CD4-positive, alpha-beta T cell (primary cell): ENCODE data around the gene HIGD2A. TPM values are rescaled to one million over a fixed set of nuclear protein-coding genes. Genes with fewer than 3 reads are reported as not detected.
A peak's percentile ranks its signal among the peaks of the same experiment; 100 is the strongest.

Experiments used
- ATAC-seq: fragments of 200-7000 bp; cut with Tn5 transposase; one replicate; pipeline ENCODE4 v1.10.0; 2022; ENCODE audit warnings: mild to moderate bottlenecking; ENCODE audit not compliant: poor library complexity
- CTCF ChIA-PET: fragments of 350-600 bp; sonication (Branson Sonifier 250); formaldehyde crosslinking; loops from one replicate; lab custom pipeline; 2021; ENCODE audit warnings: antibody characterized with exemption, inconsistent platforms; lab: Charles Lee
- POLR2A ChIA-PET: fragments of 350-600 bp; sonication (Branson Sonifier 250); formaldehyde crosslinking; loops from one replicate; lab custom pipeline; 2021; ENCODE audit warnings: antibody characterized with exemption, inconsistent platforms; lab: Charles Lee
- DNase-seq, 14 experiments: peaks; one replicate each; pipeline ENCODE4 v3.0.0-alpha.2; 2013 to 2020; ENCODE audit warnings: mixed read lengths in 2 of 14
- H3K27ac ChIP-seq, 2 donors: one replicate each; pipeline versions ENCODE4 v1.5.1 to v1.7.0; 2013; ENCODE audit warnings: low read length in 2 of 2, low read depth in 1 of 2, mild to moderate bottlenecking in 1 of 2
- H3K27me3 ChIP-seq, 2 experiments: 1 replicate in 1 of 2; 2 replicates in 1 of 2; pipeline versions ENCODE4 v1.6.1 to v1.7.0; 2013; ENCODE audit warnings: low read length in 2 of 2, control low read depth in 1 of 2, mild to moderate bottlenecking in 1 of 2, moderate library complexity in 1 of 2; ENCODE audit not compliant: insufficient read depth in 2 of 2, control insufficient read depth in 1 of 2
- H3K36me3 ChIP-seq: one replicate; pipeline ENCODE4 v1.6.1; 2013; ENCODE audit warnings: low read length, control low read depth; ENCODE audit not compliant: insufficient read depth
- H3K4me1 ChIP-seq: one replicate; pipeline ENCODE4 v1.6.1; 2013; ENCODE audit warnings: low read length, control low read depth; ENCODE audit not compliant: insufficient read depth
- H3K4me3 ChIP-seq: one replicate; pipeline ENCODE4 v1.5.1; 2013; ENCODE audit warnings: mild to moderate bottlenecking, low read length, moderate library complexity
- H3K9me3 ChIP-seq, 2 experiments: 1 replicate in 1 of 2; 2 replicates in 1 of 2; pipeline versions ENCODE4 v1.6.1 to v1.7.0; 2013; ENCODE audit warnings: low read length in 2 of 2, mild to moderate bottlenecking in 2 of 2, control low read depth in 1 of 2, moderate library complexity in 1 of 2; ENCODE audit not compliant: control insufficient read depth in 1 of 2, insufficient read depth in 1 of 2
- H3K27ac Mint-ChIP-seq: one replicate; pipeline ENCODE4 v1.8.0; 2020; ENCODE audit warnings: mixed read lengths
- H3K27me3 Mint-ChIP-seq: one replicate; pipeline ENCODE4 v1.8.0; 2021; ENCODE audit warnings: mixed read lengths
- H3K36me3 Mint-ChIP-seq: one replicate; pipeline ENCODE4 v1.8.0; 2021; ENCODE audit warnings: low read depth, mixed read lengths
- H3K4me1 Mint-ChIP-seq: one replicate; pipeline ENCODE4 v1.8.0; 2021; ENCODE audit warnings: low read depth, mixed read lengths
- H3K4me3 Mint-ChIP-seq: one replicate; pipeline ENCODE4 v1.8.0; 2020; ENCODE audit warnings: mild to moderate bottlenecking, mixed read lengths
- H3K9me3 Mint-ChIP-seq: one replicate; pipeline ENCODE4 v1.8.0; 2020; ENCODE audit warnings: mixed read lengths
- CTCF ChIP-seq: fragments of 200-600 bp; IDR thresholded peaks from one replicate; pipeline ENCODE4 v1.8.0; 2022; ENCODE audit warnings: antibody characterized with exemption, mild to moderate bottlenecking
- intact Hi-C, 2 experiments: fragments of 100-400 bp; cut with DNase I in 1 of 2; cut with micrococcal nuclease in 1 of 2; formaldehyde crosslinking; loops; one replicate each; pipeline versions ENCODE4 v1.15.1 to v1.9.0; 2023 to 2025; cut with DNase I, micrococcal nuclease
- total RNA-seq, 174 experiments: library from RNA in 2 of 174; stranded (reverse) in 2 of 174; gene quantifications; one replicate each; pipeline ENCODE4 v1.2.3 and lab custom pipeline; 2021 to 2026

Gene HIGD2A
- total RNA-seq, 2 experiments from 2014 or later = 98.2 to 104 TPM

- TF ChIP-seq CTCF = no peak
- Mint-ChIP-seq H3K4me1 (peaks cover 48% of the 10 kb centered on the region), H3K27me3 (no peaks in the 10 kb centered on the region), H3K36me3 (peaks cover 40% of the 10 kb centered on the region), H3K4me3 (peak within 1 kb of the TSS; percentile 96), H3K27ac (peak within 1 kb of the TSS; percentile 87), H3K9me3 (no peaks in the 10 kb centered on the region)
- Histone ChIP-seq H3K27me3 (no peaks in the 10 kb centered on the region), H3K27ac (peak within 1 kb of the TSS; percentile 69 to 79), H3K4me1 (peaks cover 41% of the 10 kb centered on the region), H3K36me3 (peaks cover 20% of the 10 kb centered on the region), H3K4me3 (peak within 1 kb of the TSS; percentile 98), H3K9me3 (no peaks in the 10 kb centered on the region)
- peak; percentile 89 to 98 (median 94) for DNase-seq
- intact Hi-C loops = loop anchor here (1.0 to 2.0 kb wide), 3 partner anchors 27 to 87 kb away; partner anchors contain the start of genes HIGD2A (in 2 of the 2), NOP16 (in 2 of the 2), CLTB (in 1 of the 2) and FAF2 (in 1 of the 2)
- CTCF ChIA-PET = interaction anchor here (0.8 to 2.8 kb wide), 3 partner anchors 25 to 87 kb away, joined by 3 to 7 read pairs (median 5); partner anchors contain the start of genes CLTB and FAF2
- POLR2A ChIA-PET = interaction anchor here (0.7 to 3.9 kb wide), 22 partner anchors 9 to 1843 kb away, joined by 3 to 77 read pairs (median 5); partner anchors contain the start of genes CLTB, FAF2, HIGD2A and HNRNPAB
- peak; percentile 92 for ATAC-seq
These were observed 26.9 kb upstream of the HIGD2A start, which contains the start of gene KIAA1191 for GRCh38 chr5:176361437-176362232. Gene KIAA1191, minus strand, starts transcription at chr5:176361764. Its CDS starts 2,256 bp downstream, at chr5:176359508.

- Histone ChIP-seq H3K4me1 (peaks cover 41% of the 10 kb centered on the region), H3K27me3 (no peaks in the 10 kb centered on the region), H3K4me3 (peak overlapping the region; percentile 98), H3K9me3 (no peaks in the 10 kb centered on the region), H3K36me3 (peaks cover 16% of the 10 kb centered on the region), H3K27ac (peak overlapping the region; percentile 65 to 69)
- TF ChIP-seq CTCF = no peak
- H3K27ac Mint-ChIP-seq = peak overlapping the region; percentile 87
- H3K27me3 Mint-ChIP-seq = no peaks in the 10 kb centered on the region
- ChIA-PET POLR2A (interaction anchor here (0.7 to 3.9 kb wide), 19 partner anchors 8 to 1842 kb away, joined by 3 to 77 read pairs (median 5); partner anchors contain the start of genes CLTB, FAF2, HIGD2A and HNRNPAB), CTCF (interaction anchor here (0.8 to 2.8 kb wide), 3 partner anchors 24 to 86 kb away, joined by 3 to 7 read pairs (median 5); partner anchors contain the start of genes CLTB and FAF2)
- DNase-seq (no peak), ATAC-seq (no peak)
- H3K4me3 Mint-ChIP-seq = peak overlapping the region; percentile 96
- intact Hi-C loops = loop anchor here in 1 of 2 experiments (2.0 kb wide), 1 partner anchor 87 kb away; the partner anchor contains the start of gene FAF2
- peaks cover 48% of the 10 kb centered on the region for H3K4me1 Mint-ChIP-seq
- peaks cover 37% of the 10 kb centered on the region for H3K36me3 Mint-ChIP-seq
- no peaks in the 10 kb centered on the region for H3K9me3 Mint-ChIP-seq
These were observed 26.4 kb upstream of the HIGD2A start for GRCh38 chr5:176362233-176362490.

- no peaks in the 10 kb centered on the region for H3K9me3 Mint-ChIP-seq
- DNase-seq (no peak), ATAC-seq (no peak)
- ChIA-PET POLR2A (interaction anchor here (1.0 kb wide), 1 partner anchor 24 kb away, joined by 5 read pairs; the partner anchor contains the start of genes HIGD2A and NOP16), CTCF (no interaction called here)
- H3K27ac ChIP-seq = peak overlapping the region in 1 of 2 donors; percentile 7
- H3K27me3 ChIP-seq = no peaks in the 10 kb centered on the region
- intact Hi-C loops = no loop called here
- H3K9me3 ChIP-seq = no peaks in the 10 kb centered on the region
- H3K36me3 ChIP-seq = peaks cover 3% of the 10 kb centered on the region
- H3K36me3 Mint-ChIP-seq = peaks cover 36% of the 10 kb centered on the region
- peak overlapping the region; percentile 84 for H3K4me3 Mint-ChIP-seq
- H3K4me1 Mint-ChIP-seq = peaks cover 29% of the 10 kb centered on the region
- peaks cover 36% of the 10 kb centered on the region for H3K4me1 ChIP-seq
- H3K27ac Mint-ChIP-seq = peak overlapping the region; percentile 76
- no peaks in the 10 kb centered on the region for H3K27me3 Mint-ChIP-seq
- no peak for TF ChIP-seq CTCF
- peak overlapping the region; percentile 74 for H3K4me3 ChIP-seq
These were observed 23.7 kb upstream of the HIGD2A start for GRCh38 chr5:176364765-176365350.
